GM19099 (cell line): ENCODE data around the gene IL6R.

Source experiments
- POLR2A ChIP-seq: IDR thresholded peaks from 3 replicates; pipeline ENCODE4 v1.6.1; 2011; ENCODE audit warnings: low read depth; ENCODE audit not compliant: insufficient read length; ENCODE audit errors: extremely low read depth

The IL6R gene

DNA sequence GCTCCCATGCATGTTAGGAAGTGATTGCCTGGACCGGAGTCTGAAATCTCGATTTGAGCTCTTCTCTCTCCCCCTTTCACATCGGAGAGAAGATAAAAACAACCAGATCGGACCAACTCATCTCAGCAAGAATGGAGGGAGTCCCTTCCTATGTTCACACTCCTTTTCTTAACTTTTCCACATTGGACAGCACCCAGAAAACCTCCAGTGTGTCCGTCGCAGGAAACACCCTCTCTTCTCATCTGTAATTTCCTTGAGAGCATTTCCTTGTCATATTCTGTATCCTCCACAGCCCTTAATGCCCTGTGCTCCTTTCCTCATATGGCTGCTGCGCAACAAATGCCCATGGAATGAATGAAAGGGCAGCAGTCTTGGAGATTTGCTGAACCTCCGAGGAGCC lies 95.4 kb downstream of the IL6R start:
- TF ChIP-seq POLR2A, result no peak

DNA sequence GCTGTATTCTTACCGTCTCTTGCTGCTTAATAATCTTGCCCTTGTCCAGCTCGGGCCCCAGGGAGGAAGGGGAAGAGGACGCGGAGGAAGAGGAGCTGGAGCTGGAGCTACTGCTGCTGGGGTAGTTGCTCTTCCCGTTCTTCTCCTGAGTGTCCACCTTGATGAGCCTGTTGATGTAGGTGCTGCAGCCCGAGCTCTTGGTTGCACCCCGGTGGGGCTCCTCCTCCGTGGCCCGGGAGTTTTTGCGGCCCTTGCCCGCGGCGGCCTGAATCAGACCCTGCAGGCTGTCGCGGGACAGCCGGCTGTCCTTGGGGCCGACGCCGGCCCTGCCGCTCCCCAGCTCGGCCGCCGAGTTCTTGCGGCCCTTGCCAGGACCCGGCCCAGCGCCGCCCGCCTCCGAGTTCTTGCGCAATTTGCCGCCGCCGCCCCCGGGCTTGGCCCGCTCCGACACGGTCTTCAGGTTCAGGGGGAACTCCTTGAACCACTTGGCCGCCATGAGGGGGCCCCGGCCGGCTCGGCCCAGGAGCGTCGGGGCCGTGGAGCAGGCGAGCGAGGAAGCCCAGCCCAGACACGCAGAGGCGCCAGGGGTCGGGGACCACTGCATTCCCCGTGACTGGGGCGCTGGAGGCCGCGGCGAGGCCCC lies 96.4 kb downstream of the IL6R start:
- TF ChIP-seq POLR2A, result no peak

DNA sequence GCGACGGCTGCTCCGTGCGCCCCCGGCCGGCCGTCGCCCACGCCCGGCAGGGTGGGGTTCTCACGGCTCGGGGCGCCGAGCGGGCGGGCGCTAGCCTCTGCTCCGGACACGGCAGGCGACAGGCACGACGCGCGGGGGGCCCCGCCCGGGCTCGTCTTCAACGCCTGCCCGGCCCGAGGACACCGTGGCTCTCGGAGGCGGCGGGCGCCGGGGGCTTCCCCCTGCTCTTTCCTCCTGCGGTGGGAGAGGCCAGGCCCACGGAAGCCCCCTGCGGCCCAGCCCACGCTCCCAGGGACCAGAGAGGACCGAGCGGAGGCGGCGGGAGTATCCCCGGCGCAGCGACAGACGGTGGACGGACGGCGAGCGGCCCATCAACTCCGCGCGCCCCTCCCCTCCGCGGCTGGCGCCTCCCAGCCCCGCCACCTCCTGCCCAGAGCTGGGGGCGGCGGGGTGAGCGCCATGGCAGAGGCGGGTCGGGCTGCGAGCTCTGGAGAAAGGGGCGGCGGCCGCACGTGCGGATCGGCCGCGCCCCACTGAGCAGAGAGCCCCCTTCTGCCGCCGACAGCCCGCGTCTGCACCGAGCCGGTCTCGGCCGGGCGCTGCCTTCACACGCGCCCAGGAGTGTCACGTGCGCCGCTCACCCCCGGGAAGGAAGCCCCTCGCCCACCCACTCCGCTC lies 97.1 kb downstream of the IL6R start, which contains the start of the genes SHE and TDRD10:
Gene SHE, minus strand, starts transcription at position 347 of the 678 bp plus-strand sequence. CDS start 386 bp downstream, outside the sequence.
Gene TDRD10, plus strand, starts transcription at position 154 of the 678 bp plus-strand sequence. CDS start 4,685 bp downstream, outside the sequence.
- no peak for TF ChIP-seq POLR2A

GRCh38 chr1:154502744-154503115 lies 97.6 kb downstream of the IL6R start:
- TF ChIP-seq POLR2A, result no peak

- no peak for TF ChIP-seq POLR2A
Measured at GRCh38 chr1:154503898-154504297, 98.8 kb downstream of the IL6R start.

DNA sequence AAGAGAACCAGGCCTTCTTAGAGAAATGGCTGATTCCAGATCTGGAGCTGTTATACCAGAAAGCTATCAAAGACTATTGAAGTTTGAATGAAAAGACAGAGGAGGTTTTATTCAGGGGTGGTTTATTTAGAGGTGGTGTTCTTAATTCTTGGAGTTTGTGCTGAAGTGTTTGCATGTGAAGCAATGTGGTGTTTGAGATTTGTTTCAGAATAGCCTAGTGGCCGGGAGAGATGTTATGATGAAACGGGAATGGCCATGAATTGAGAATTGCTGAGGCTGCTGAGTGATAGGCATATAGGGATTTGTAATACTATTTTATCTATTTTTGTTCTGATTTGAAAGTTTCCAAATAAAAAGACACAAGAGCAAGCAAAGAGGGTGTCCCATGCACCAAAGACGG lies 107.6 kb downstream of the IL6R start:
- TF ChIP-seq POLR2A, result no peak

DNA sequence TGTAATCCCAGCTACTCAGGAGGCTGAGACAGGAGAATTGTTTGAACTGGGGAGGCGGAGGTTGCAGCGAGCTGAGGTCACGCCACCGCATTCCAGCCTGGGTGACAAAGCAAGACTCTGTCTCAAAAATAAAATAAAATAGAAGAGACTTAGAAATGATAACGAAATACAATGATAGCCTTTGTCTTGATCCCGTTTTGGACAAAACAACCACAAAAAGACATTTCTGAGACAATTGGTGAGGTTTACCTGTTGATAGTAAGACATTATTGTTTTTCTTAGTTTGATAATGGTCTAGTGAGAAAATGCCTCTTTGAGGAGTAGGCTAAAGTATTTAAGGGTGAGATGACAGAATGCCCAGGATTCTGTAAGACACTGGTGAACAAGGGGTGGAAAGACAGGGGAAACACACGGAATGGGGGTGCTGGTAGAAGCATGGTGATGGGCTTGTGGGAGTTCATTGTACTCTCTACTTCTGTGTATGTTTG lies 109.0 kb downstream of the IL6R start:
- TF ChIP-seq POLR2A, result no peak

DNA sequence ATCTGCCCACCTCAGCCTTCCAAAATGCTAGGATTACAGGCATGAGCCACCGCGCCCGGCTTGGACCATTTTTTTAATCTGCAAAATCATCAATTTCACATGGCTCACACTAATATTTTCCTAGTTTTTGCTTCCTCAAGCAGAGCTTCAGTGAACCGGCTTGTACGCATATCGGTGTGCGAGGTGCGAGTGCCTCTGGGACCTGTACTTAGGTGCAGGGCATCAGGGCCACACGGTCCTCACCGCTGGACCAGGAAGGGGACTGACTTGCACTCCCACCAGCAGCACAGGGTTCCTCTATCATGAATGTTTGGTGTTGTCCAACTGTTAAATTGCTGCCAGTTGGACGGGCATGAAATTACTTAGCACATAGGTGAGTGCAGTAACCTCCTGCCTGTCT lies 112.5 kb downstream of the IL6R start:
- TF ChIP-seq POLR2A, result no peak
